Measurements from ENCODE around the gene UBA5.
A peak's percentile ranks its signal among the peaks of the same experiment; 100 is the strongest.

UBA5 gene

DNA sequence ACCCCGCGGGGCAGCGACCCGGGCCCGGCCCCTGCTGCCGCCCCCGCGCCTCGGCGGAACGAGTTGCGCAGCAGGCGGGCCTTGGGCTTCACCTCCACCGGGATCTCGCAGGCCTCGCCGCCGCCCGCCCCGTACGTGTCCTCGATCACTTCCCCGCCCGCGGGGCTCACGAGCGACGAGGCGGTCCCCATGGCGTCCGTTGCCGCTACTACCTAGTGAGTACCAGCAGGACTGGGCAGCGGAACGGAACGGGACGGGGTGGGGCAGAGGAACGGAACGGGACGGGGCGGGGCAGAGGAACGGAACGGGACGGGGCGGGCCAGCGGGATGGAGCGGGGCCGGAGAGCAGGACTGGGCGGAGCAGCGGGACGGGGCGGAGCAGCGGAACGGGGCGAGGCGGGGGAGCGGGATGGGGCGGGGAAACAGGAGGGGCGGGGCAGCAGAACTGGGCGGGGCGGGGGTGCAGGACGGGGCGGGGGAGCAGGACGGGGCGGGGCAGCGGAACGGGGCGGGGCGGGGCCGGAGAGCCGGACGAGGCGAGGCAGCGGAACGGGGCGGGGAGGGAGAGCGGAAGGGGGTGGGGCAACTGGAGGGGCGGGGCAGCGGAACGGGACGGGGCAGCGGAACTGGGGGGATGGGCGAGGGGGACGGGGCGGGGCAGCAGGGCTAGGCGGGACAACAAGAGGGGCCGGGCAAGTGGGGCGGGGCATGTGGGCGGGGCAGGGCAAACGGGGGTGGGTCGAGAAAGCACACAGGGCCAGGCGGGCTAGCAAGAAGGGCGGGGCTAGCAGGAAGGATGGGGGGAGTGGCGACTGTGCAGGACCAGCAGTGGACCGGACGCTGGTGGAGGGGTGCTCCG is 62.3 kb downstream of the UBA5 start, which contains the start of gene NPHP3:
Gene NPHP3 (minus strand): TSS at position 245 of the 859 bp plus-strand sequence. CDS start 54 bp downstream, at position 191.
- peak; percentile 73 to 93 for DNase-seq

DNA sequence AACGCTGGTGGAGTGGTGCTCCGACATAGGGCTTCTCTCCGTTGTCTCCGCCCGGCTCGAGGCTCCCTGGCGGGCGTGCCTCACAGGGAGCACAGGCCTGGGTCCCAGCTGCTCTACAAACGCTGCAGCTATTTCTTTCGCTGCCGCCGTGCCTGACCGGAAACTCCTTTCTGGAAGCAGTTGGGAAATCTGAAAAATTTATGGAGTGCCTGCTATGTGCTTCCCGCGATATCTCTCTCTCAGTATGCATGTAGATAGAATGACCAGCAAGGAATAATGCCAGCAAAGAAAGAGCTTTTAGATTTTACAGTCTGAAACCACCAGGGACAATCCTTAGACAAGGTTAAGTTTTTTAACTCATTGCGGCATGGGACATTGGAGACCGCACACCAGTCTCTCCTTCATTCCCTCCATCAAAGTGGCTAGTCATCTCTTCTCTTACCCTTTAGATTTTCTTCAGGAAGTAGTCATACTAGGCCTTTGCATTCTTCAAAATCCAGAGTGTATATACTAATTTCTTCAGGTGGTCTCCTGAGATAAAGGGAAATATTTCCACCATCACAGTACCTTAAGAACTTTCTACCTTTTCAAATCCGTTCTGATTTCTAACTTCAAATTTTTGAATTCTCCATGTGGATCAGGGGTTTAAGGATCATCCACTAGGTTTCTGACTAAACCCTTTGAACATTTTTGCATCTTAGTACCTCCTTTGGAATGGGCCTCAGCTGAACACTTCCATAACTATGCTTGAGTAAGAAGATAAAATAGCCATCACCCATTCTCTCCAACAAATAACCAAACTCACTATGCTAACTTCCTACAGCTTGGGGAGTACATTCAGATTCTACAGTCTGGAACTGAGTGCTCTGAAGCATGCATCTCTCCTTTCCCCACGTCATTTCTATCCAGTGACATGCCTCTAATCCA is 63.2 kb downstream of the UBA5 start:
- DNase-seq = peak in 1 of 2 experiments; percentile 87

DNA sequence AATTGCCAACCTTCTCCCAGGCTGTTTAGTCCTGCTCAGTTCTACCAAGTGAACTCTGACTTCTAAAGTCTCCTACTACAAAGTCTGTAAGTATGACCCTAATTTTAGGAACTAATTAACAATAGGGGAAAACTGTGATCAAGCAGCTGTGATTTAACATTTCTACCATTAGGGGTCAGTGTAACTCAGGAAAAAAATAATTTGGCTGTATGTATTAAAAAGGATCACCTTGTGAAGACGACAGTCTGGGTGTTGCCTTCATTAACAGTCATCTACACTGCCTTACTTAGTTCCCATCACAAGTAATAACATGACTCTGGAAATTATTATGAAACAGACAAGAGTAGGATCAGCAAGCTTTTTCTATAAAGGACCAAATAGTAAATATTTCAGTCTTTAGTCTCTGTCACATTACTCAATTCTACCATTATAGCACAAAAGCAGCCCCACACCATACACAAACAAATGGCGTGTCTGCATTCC is 66.3 kb downstream of the UBA5 start:
- DNase-seq = peak in 1 of 2 experiments; percentile 58

Measured in SW 1271 (cell line).